ENCODE measurements around the gene MAP3K20.

- no peak for TF ChIP-seq POLR2AphosphoS5 (IDR thresholded peaks at IDR 0.05; ENCODE audit: low read depth, low read length)
- TF ChIP-seq REST (IDR thresholded peaks at IDR 0.05; ENCODE audit: insufficient read depth in 1 of 2, low read depth in 2 of 2, low read length in 2 of 2), result no peak
- TF ChIP-seq SIN3A (IDR thresholded peaks at IDR 0.05; ENCODE audit: borderline replicate concordance, insufficient read depth, low read length), result no peak
Measured at GRCh38 chr2:173210270-173211196, 134.9 kb downstream of the MAP3K20 start.

All from PFSK-1 (cell line).